CD4-positive, CD25-positive, alpha-beta regulatory T cell (primary cell): Measurements from ENCODE around the gene TUT1. TPM values are rescaled to one million over a fixed set of nuclear protein-coding genes. Genes with fewer than 3 reads are reported as not detected.

Experiments
- ATAC-seq, 2 donors: fragments of 150-1000 bp; cut with Tn5 transposase; one replicate each; pipeline ENCODE4 v1.10.0; 2021; ENCODE audit warnings: low read depth in 2 of 2, moderate number of reproducible peaks in 2 of 2, moderate library complexity in 1 of 2
- DNase-seq, 3 donors: peaks; one replicate each; pipeline versions ENCODE4 v3.0.0 to v3.0.0-alpha.2; 2012 to 2022; ENCODE audit warnings: mixed read lengths in 1 of 3
- H3K27ac ChIP-seq: one replicate; pipeline ENCODE4 v1.7.0; 2013; ENCODE audit warnings: mild to moderate bottlenecking, low read length; ENCODE audit not compliant: insufficient read depth, poor library complexity, severe bottlenecking
- H3K27me3 ChIP-seq: one replicate; pipeline ENCODE4 v1.7.0; 2013; ENCODE audit warnings: low read length; ENCODE audit not compliant: control insufficient read depth, insufficient read depth
- H3K36me3 ChIP-seq: one replicate; pipeline ENCODE4 v1.7.0; 2013; ENCODE audit warnings: mild to moderate bottlenecking, low read length, moderate library complexity; ENCODE audit not compliant: control insufficient read depth, insufficient read depth
- H3K4me1 ChIP-seq: 2 replicates; pipeline ENCODE4 v1.7.0; 2013; ENCODE audit warnings: mild to moderate bottlenecking, low read length; ENCODE audit not compliant: insufficient read depth, control insufficient read depth, poor library complexity, severe bottlenecking
- H3K4me3 ChIP-seq: one replicate; pipeline ENCODE4 v1.7.0; 2013; ENCODE audit warnings: low read depth, mild to moderate bottlenecking, low read length, moderate library complexity
- H3K9me3 ChIP-seq, 2 experiments: 1 replicate in 1 of 2; 2 replicates in 1 of 2; pipeline ENCODE4 v1.7.0; 2013; ENCODE audit warnings: low read length in 2 of 2, mild to moderate bottlenecking in 1 of 2, moderate library complexity in 1 of 2; ENCODE audit not compliant: control insufficient read depth in 2 of 2
- H3K27ac Mint-ChIP-seq, 3 donors: one replicate each; pipeline ENCODE4 v1.8.0; 2020 to 2022; ENCODE audit warnings: mild to moderate bottlenecking in 3 of 3, mixed read lengths in 3 of 3, moderate library complexity in 2 of 3
- H3K27me3 Mint-ChIP-seq: one replicate; pipeline ENCODE4 v1.8.0; 2022; ENCODE audit warnings: mild to moderate bottlenecking, mixed read lengths
- H3K36me3 Mint-ChIP-seq: one replicate; pipeline ENCODE4 v1.8.0; 2020; ENCODE audit warnings: mixed read lengths
- H3K4me1 Mint-ChIP-seq, 4 donors: one replicate each; pipeline ENCODE4 v1.8.0; 2020 to 2022; ENCODE audit warnings: mixed read lengths in 4 of 4, mild to moderate bottlenecking in 1 of 4
- H3K4me3 Mint-ChIP-seq, 4 donors: one replicate each; pipeline ENCODE4 v1.8.0; 2020 to 2022; ENCODE audit warnings: mild to moderate bottlenecking in 4 of 4, mixed read lengths in 4 of 4, moderate library complexity in 3 of 4
- H3K9me3 Mint-ChIP-seq, 7 donors: one replicate each; pipeline ENCODE4 v1.8.0; 2020 to 2022; ENCODE audit warnings: mixed read lengths in 7 of 7, mild to moderate bottlenecking in 3 of 7, moderate library complexity in 2 of 7
- polyA plus RNA-seq, 4 donors: library from polyadenylated mRNA; unstranded; fragments of 300-500 nt; fragmentation: Illumina TruSeq; gene quantifications; one replicate each; pipeline ENCODE4 v1.2.3, GENCODE V29; 2021
- total RNA-seq: library from RNA; stranded (reverse); gene quantifications from one replicate; pipeline ENCODE4 v1.2.3, GENCODE V29; 2022

The TUT1 gene
- total and polyA plus RNA-seq, 5 donors from 2014 or later = 6.5 to 22.0 (median 11.2) TPM

GRCh38 chr11:62545437-62546243 is 45.7 kb downstream of the TUT1 start:
- peak in 1 of 3 donors; percentile 66 for DNase-seq
- ATAC-seq = peak; percentile 5 to 7
- Histone ChIP-seq H3K4me3 (peak overlapping the region; percentile 86), H3K4me1 (peaks cover 62% of the 10 kb centered on the region), H3K27me3 (no peaks in the 10 kb centered on the region), H3K36me3 (no peaks in the 10 kb centered on the region), H3K27ac (peak overlapping the region; percentile 88), H3K9me3 (no peaks in the 10 kb centered on the region)
- Mint-ChIP-seq H3K9me3 (peaks cover 0 to 2% (median 0%) of the 10 kb centered on the region in 7 donors), H3K27me3 (no peaks in the 10 kb centered on the region), H3K27ac (peak overlapping the region; percentile 84 to 92 (median 88)), H3K4me3 (peak overlapping the region; percentile 96 to 99 (median 98)), H3K4me1 (peaks cover 7 to 77% (median 38%) of the 10 kb centered on the region in 4 donors), H3K36me3 (peaks cover 5% of the 10 kb centered on the region)

DNA sequence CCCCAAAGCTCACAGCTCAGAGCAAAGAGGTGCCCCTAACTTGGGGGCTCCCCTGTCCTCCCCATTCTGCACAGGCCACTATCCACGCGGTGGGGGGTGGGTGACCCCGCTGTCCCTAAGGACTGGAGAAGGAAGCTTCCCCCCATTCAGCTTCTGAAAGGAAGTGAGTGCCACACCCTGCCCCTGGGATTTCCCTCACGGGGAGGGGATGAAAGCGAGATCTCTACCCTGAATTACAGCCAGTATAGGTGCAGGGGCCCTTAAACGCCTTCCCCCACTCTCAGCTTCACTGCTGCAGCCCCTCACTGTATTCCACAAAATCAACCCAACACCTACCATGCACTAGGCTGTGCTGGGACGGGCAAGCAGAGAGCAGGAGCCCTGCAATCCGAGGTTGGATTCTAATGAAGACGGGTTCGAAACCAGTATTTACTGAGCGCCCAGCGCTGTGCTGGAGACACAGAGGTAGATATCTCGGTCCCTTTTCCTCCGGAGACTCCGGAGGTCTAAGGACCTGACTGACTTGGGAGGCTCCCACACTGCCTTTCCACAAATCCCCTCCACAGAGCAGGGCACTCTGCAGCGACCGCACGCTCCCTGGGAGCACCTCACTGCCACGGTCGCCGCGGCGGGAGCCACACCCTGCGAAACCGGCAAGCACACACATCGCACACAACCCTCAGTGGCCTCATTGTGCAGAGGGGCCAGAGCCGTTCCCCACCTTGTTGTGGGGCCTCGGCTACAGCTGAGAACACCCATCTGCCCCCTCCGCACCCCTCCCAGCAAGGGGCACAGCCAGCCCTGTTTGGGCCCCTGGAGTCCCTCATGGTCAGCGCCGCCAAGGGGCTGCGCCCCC is 46.5 kb downstream of the TUT1 start:
- Mint-ChIP-seq H3K9me3 (peaks cover 0 to 2% (median 0%) of the 10 kb centered on the region in 7 donors), H3K36me3 (peaks cover 5% of the 10 kb centered on the region), H3K27me3 (no peaks in the 10 kb centered on the region), H3K4me1 (peaks cover 7 to 75% (median 31%) of the 10 kb centered on the region in 4 donors), H3K27ac (peak overlapping the region; percentile 80 to 92 (median 88)), H3K4me3 (peak overlapping the region; percentile 96 to 99 (median 98))
- Histone ChIP-seq H3K27ac (peak overlapping the region; percentile 88), H3K27me3 (no peaks in the 10 kb centered on the region), H3K9me3 (no peaks in the 10 kb centered on the region), H3K4me1 (peaks cover 63% of the 10 kb centered on the region), H3K36me3 (no peaks in the 10 kb centered on the region), H3K4me3 (peak overlapping the region; percentile 86)
- DNase-seq = peak in 2 of 3 donors; percentile 37 to 48
- no peak for ATAC-seq

DNA sequence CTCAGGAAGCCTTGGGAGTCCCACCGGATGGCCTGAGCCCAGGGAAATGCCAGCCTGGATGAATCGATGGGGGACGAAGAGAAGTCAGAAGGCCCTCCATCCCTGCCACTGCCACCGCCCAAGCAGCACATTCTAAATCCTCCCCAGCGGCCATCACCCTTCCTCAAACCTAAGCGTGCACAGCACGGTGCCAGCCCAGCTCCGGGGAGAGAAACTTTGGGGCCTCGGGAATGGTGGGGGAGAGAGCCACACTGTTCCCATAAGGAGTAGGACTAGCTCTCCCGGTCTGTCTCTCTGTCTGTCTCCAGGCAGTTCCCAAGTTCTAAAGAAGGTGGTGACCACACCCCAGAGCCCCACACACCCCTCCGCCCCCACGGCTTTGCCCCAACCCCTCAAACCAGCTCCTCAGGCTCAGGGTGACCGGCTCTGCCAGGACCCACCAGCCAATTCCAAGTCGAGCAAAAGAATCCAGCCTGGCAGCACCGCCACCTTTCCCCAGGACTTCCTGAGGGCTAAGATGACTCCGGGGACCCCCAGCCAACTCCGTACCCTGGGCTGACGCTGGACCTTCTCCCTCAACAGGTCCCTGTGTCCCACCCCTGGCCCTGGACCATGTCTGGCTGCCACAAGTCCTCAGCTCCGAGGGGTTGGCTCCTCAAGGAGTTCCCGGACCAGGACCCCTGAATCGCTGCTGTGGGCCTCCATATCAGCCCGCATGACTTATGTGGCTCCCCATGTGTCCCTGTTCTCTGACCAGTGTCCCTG is 47.5 kb downstream of the TUT1 start:
- Mint-ChIP-seq H3K36me3 (peaks cover 5% of the 10 kb centered on the region), H3K9me3 (peaks cover 0 to 2% (median 0%) of the 10 kb centered on the region in 7 donors), H3K4me1 (peaks cover 7 to 76% (median 32%) of the 10 kb centered on the region in 4 donors), H3K27ac (peak overlapping the region; percentile 80 to 92 (median 88)), H3K4me3 (peak overlapping the region; percentile 96 to 99 (median 98)), H3K27me3 (no peaks in the 10 kb centered on the region)
- Histone ChIP-seq H3K27me3 (no peaks in the 10 kb centered on the region), H3K36me3 (no peaks in the 10 kb centered on the region), H3K27ac (peak overlapping the region; percentile 88), H3K4me3 (peak overlapping the region; percentile 86), H3K9me3 (no peaks in the 10 kb centered on the region), H3K4me1 (peaks cover 69% of the 10 kb centered on the region)
- ATAC-seq (no peak), DNase-seq (no peak)

DNA sequence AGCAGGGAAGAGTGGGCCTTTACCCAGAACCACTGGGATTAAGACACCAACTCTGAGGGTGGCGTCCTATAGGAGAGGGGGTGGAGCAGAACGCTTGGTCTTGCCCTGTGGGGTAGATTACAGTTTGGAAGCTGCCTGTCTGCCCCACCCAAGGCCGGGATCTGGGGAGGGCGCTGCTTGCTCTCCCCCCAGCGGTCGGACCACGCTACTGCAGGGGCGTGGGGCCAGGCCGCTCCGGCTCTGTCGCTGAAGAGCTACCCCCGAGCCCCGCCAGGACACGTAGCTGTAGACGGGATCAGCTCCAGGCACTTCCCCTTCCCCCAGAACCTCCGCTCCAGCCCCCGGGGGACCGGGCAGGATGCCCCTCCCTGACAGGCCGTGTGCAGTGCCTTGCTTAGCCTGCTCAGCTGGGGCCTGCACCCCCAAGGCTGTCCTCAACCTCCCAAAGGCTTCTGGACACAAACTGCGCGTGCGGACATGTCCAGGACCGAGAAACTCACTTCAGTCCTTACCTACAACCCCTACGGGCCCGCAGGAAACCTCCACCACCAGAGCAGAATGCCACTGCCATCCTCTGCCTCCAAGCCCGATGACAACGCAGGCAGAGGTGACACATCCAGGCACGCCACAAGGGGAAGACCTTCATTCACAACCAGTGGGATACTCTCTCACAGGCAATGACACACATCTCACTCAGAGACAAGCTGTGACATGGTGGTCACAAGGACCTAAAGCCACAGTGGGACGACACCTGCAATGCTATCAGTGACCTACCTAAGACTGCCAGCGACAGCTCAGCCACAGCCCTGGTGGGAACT is 48.4 kb downstream of the TUT1 start:
- Histone ChIP-seq H3K4me1 (peaks cover 78% of the 10 kb centered on the region), H3K9me3 (no peaks in the 10 kb centered on the region), H3K27ac (peak overlapping the region; percentile 88), H3K4me3 (peak overlapping the region; percentile 86), H3K27me3 (no peaks in the 10 kb centered on the region), H3K36me3 (no peaks in the 10 kb centered on the region)
- Mint-ChIP-seq H3K36me3 (peaks cover 5% of the 10 kb centered on the region), H3K4me3 (peak overlapping the region; percentile 96 to 99 (median 98)), H3K4me1 (peaks cover 7 to 77% (median 37%) of the 10 kb centered on the region in 4 donors), H3K27ac (peak overlapping the region; percentile 88 to 92 (median 89)), H3K27me3 (no peaks in the 10 kb centered on the region), H3K9me3 (peaks cover 0 to 2% (median 0%) of the 10 kb centered on the region in 7 donors)
- peak; percentile 65 to 78 (median 66) for DNase-seq
- peak; percentile 42 for ATAC-seq

- no peaks in the 10 kb centered on the region for H3K27me3 ChIP-seq
- ATAC-seq = no peak
- H3K27me3 Mint-ChIP-seq = no peaks in the 10 kb centered on the region
- no peaks in the 10 kb centered on the region for H3K36me3 ChIP-seq
- peak overlapping the region; percentile 84 for H3K4me3 ChIP-seq
- peaks cover 5% of the 10 kb centered on the region for H3K36me3 Mint-ChIP-seq
- H3K9me3 ChIP-seq = no peaks in the 10 kb centered on the region
- H3K27ac ChIP-seq = peak overlapping the region; percentile 88
- no peak for DNase-seq
- peak overlapping the region; percentile 96 to 99 (median 98) for H3K4me3 Mint-ChIP-seq
- peaks cover 74% of the 10 kb centered on the region for H3K4me1 ChIP-seq
- peaks cover 7 to 73% (median 35%) of the 10 kb centered on the region in 4 donors for H3K4me1 Mint-ChIP-seq
- H3K9me3 Mint-ChIP-seq = peaks cover 0 to 2% (median 0%) of the 10 kb centered on the region in 7 donors
- peak overlapping the region; percentile 88 to 95 (median 92) for H3K27ac Mint-ChIP-seq
Observed at GRCh38 chr11:62542111-62542745, 49.1 kb downstream of the TUT1 start.

DNA sequence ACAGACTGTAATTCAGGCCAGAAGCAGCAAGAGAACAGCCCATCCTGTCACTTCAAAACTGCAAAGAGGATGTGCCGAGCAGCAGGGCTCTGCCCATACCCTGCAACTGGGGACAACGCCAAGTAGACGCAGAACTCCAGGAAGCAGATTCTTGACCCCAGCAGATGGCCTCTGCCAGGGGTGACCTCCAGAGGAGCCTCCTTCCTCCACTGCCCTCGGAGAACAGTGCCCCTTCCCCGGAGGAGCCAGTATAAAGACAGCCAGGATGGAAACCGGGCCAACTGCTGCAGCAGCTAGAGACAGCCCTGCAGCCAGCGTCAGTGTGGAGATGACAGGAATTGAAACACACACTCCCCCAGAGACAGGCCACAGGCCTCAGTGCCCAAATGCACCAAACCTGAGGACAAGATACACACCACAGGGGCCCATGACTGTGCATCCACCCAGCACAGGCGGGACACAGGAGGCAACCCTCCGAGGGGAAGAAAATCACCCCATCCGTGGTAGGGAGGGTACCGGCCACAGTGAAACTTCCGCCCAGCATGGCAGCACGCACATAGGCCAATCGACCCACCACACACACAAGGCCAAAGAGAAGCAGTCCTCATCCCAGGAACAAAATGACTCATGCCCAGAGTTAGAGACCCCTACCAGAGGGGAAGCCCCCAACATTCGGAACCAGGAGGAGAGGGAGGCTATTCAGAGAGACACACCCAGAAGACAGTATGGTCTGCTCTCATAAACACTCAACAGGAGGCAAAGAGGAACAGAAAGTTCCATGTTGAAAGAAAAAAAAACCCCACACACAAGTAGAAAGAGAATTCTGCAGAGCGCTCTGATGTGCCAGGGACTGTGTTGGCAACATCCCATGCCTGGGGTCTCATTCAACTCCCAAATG is 50.3 kb downstream of the TUT1 start:
- Mint-ChIP-seq H3K4me1 (peaks cover 7 to 76% (median 41%) of the 10 kb centered on the region in 4 donors), H3K36me3 (peaks cover 9% of the 10 kb centered on the region), H3K27ac (peak overlapping the region; percentile 88 to 95 (median 92)), H3K9me3 (peaks cover 0 to 2% (median 0%) of the 10 kb centered on the region in 7 donors), H3K4me3 (peak overlapping the region; percentile 96 to 99 (median 98)), H3K27me3 (no peaks in the 10 kb centered on the region)
- H3K4me1 ChIP-seq = peaks cover 69% of the 10 kb centered on the region
- H3K9me3 ChIP-seq = no peaks in the 10 kb centered on the region
- H3K27me3 ChIP-seq = no peaks in the 10 kb centered on the region
- peaks cover 8% of the 10 kb centered on the region for H3K36me3 ChIP-seq
- H3K4me3 ChIP-seq = peak overlapping the region; percentile 84
- DNase-seq = peak in 1 of 3 donors; percentile 47
- ATAC-seq = peak; percentile 4 to 6
- H3K27ac ChIP-seq = peak overlapping the region; percentile 88
